Measurements from ENCODE around the gene ANGPTL5. TPM values are rescaled to one million over a fixed set of nuclear protein-coding genes. Genes with fewer than 3 reads are reported as not detected.

Gene ANGPTL5
- total RNA-seq, 1 donor from 2014 or later = 1.4 TPM

Other genes with a start within 250 kb of the ANGPTL5 start
- gene CEP126, start 1.5 kb downstream of the ANGPTL5 start, total RNA-seq = 11.1 TPM
- 4.8 TPM for gene CFAP300, start 130.9 kb upstream of the ANGPTL5 start, total RNA-seq
- gene YAP1, start 193.9 kb upstream of the ANGPTL5 start, total RNA-seq = 112 TPM